Measurements from ENCODE around the gene THAP7.

DNA sequence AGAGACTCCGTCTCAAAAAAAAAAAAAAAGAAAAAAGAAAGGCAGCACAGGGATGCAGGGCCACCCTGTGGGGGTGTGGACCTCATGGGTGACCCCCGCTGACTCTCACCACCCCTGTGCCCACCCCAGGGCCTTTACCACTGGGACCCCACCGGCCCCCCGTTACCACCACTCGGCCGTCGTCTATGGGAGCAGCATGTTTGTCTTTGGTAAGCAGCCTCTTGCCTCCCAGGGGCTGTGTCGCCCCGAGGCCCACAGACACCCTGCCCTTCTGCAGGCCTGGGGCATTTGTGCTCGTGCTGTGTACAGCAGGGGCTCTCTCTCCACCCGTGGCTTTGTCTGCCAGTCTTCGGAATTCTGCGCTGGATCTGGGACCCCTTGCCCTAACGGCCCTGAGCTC is 14.5 kb downstream of the THAP7 start:
- TF ChIP-seq, protein P1, sequence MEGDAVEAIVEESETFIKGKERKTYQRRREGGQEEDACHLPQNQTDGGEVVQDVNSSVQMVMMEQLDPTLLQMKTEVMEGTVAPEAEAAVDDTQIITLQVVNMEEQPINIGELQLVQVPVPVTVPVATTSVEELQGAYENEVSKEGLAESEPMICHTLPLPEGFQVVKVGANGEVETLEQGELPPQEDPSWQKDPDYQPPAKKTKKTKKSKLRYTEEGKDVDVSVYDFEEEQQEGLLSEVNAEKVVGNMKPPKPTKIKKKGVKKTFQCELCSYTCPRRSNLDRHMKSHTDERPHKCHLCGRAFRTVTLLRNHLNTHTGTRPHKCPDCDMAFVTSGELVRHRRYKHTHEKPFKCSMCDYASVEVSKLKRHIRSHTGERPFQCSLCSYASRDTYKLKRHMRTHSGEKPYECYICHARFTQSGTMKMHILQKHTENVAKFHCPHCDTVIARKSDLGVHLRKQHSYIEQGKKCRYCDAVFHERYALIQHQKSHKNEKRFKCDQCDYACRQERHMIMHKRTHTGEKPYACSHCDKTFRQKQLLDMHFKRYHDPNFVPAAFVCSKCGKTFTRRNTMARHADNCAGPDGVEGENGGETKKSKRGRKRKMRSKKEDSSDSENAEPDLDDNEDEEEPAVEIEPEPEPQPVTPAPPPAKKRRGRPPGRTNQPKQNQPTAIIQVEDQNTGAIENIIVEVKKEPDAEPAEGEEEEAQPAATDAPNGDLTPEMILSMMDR (IDR thresholded peaks at IDR 0.05; ENCODE audit: borderline replicate concordance, extremely low read depth, low read length, poor library complexity, severe bottlenecking), result no peak
- TF ChIP-seq EZH2 (IDR thresholded peaks at IDR 0.05; ENCODE audit: borderline replicate concordance, low read depth, low read length, severe bottlenecking), result no peak

Data from DND-41 (cell line).